NCI-H1105 (cell line): ENCODE results near the gene IGSF5.
A peak's percentile ranks its signal among the peaks of the same experiment; 100 is the strongest.
"Not testable (repeated sequence)": the region's sequence is repeated elsewhere in the genome, so short reads cannot be mapped to it uniquely, and the experiment has no call there.

Experiments
- DNase-seq: peaks from one replicate; lab custom pipeline; 2025; lab: John Stamatoyannopoulos, UW

The IGSF5 gene

DNA sequence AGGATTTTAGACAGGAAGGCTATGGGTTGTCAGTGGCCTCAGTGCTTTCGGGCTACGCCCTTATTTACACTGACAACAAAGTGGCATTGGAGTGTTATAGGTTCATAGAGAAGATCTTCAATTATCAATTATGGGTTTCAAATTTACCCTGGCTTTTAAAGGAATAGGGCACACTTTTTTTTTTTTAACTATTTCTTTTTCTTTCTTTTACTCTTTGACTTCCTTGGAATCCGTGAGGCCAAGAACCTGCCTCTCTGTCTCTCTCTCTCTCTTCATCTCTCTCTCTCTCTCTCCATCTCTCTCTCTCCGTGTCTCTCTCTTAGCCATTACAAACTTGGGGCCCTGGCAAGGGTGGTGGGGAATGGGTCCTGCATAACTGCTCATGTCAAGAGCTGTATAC is at the start of gene IGSF5:
Gene IGSF5, plus strand, starts transcription at position 301 of the 400 bp plus-strand sequence. CDS start 327 bp downstream, outside the sequence.
- not testable (repeated sequence) for DNase-seq

DNA sequence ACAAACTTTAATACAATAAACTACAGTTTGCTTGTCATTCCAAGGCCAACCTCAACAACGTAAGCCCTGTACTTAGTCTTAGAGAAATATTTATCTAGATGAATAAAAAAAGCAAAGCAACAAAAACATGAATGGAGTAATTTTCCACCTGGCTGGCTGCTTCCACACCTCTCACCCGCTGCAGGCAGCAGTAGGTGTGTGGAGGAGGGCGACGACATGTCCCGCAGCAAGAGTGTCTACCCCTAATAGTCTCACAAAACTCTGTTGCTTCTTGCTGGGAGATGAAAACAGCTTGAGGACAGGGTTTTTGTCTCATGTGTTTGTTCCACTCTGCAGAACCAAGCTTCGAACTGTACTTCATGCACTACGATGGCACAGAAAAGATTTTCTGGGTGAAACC is 48.8 kb upstream of the IGSF5 start:
- DNase-seq, result no peak

DNA sequence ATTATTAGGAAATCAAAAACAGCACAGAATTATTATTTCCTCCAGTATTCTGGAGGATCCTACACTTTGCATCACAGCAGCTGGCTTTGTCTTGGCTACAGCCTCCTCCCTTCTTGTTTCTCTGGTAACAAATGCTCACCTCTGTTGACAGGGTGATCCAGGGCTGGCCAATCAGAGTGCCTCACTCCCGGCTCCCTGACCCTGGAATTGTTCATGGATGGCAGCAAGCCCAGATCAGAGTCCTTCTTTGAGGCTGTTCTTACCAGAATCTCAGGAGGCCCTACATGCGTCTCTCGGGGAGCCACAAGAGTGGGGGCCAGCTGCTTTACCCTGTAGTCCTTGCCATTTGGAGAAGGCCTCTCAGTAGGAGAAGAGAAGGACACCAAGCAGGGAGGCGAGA is 48.4 kb upstream of the IGSF5 start:
- peak; percentile 22 for DNase-seq

DNA sequence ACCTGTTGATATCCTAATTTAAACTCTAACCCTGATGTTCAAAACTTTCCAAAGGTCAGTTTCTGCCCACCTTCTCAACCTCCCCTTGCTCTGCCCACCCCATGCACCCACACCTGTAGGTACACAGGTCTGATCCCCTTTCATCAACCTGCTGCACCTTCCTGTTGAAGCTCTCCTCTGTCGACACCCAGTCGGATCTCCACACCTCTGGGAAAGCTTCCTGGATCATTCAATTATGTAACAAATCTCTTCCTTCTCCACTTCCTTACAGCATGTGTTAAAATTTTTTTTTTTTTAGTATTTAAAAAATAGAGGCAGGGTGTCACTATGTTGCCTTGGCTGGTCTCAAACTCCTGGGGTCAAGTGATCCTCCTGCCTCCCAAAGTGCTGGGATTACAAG is 44.7 kb upstream of the IGSF5 start:
- no peak for DNase-seq

DNA sequence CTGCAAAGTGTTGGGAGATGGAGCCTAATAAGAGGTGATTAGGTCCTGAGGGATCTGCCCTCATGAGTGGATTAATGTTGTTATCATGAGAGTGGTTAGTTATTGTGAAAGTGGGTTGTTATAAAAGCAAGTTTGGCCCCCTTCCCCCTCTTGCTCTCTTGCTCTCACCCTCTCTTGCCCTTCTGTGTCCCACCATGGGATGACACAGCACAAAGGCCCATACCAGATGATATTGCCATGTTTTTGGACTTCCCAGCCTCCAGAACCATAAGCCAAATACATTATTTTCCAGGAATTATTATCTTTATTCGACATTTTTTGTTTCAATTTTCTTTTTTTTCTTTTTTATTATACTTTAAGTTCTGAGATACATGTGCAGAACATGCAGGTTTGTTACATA is 41.4 kb upstream of the IGSF5 start:
- no peak for DNase-seq

- no peak for DNase-seq
These were observed 39.1 kb upstream of the IGSF5 start for GRCh38 chr21:39705849-39706248.

DNA sequence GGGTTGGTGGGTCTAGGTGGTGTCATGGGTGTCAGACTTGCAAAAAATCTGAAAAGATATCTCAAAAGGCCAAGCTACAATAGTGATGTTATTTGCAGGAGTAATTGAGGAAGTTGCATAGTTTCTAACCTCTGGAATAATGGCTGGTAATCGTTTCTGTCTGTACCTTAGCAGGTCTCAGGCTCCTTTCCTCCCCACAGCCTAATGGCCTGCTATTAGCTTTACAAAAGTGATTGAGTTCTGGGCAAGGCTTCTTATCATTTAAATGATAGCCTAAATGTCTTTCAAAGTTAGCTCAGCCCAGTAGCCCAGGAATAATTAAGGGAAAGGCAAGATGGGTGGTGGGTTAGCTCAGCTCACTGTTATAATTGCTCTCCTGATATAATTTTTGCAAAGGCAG is 37.7 kb upstream of the IGSF5 start:
- DNase-seq, result no peak

DNA sequence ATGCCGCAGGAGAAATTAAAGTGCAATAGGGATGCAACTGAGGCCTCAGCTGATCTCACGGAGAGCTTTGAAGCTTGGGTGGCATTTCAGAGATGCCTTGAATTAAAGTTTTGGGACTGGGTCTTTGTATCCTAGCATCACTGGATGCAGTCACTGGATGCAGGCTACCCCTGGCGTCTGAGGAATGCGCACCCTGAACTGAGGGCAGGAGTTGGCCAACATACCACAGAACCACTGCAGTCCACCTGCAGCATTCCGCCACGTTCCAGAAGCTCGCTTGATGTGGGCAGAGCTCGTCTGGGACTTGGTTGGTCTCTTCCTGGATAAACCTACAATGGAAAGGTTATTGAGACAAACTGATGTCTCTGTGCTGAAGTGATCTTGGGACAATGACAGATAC is 34.1 kb upstream of the IGSF5 start:
- DNase-seq, result no peak

- no peak for DNase-seq
These were observed 32.7 kb upstream of the IGSF5 start for GRCh38 chr21:39712273-39712672.

DNA sequence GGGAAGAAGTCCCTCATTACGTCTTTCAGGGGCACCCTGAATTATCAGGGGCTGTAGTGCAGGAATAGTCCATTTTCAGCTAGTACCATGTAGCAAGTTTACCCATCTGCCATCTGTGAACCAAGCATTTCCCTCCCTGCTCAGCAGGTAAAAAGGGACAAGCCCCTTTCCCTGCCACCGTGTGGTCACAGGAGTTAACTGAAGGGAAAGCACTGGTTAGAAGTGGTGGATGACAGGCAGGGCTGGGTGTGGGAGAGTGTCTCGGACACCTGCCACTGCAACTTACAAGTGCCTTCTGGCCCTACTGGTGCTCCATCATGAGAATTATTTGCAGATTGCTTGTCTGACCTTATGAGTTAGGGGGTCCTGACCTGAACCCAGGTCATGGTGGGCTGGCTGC is 32.0 kb upstream of the IGSF5 start:
- no peak for DNase-seq

DNA sequence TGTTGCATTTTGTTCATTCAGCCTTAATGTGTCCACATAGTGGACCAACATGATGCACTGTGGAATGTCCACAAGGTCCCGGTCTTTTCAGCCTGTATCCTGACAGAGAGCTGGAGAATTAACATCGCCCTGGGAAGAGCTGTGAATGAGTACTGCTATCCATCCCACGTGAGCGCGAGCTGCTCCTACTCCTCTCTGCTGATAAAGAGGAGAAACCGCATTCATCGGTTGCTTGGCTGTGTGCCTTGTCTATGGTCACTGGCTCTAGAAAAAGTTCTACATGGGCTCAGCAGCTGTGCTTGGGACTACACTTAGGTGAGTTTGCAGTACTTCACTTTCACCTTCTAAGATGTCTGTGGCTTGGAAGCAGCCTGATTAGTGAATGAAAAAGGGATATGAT is 31.1 kb upstream of the IGSF5 start:
- DNase-seq, result no peak

DNA sequence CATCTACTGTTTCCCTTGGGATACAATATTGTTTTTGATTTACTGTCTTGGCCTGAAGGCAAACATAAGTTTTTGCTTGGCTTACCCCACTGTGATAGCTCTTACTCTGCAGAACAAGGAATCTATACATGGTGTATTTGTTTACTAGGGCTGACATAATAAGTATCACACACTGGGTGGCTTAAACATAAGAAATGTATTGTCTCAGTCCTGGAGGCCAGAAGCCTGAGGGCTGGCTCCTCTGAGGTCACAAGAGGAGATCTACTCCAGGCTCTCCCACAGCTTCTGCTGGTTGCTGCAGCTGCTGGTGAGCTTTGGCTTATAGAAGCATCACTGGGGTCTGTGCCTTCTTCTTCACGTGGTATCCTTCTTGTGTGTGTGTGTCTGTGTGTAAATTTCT is 30.7 kb upstream of the IGSF5 start:
- DNase-seq, result no peak

DNA sequence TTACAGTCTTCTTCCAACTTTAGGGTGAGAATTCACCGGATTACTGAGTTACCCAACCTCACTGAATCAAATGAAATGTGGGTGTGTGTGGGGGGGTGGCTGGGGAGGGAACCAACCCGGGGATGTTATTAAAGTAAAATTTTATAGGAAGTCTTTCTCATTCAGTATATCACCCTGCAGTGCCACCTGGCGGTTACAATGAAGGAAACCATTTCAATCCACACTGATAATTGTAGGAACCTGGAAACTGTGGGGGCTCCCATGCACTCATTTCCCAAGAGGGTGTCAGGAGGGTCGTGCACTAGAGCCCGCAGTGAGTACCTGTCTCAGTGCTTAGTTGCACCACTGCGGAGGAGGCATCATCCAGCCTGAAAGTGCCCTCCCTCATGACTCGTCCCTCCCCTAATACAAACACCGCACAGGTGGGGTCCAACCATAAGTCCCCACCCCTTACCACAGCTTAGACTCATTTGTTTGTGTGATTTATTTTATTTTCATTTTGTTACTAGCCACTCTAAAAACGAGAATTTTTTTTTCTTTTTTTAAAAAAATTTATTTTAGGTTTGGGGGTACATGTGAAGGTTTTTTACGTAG is 29.1 kb upstream of the IGSF5 start:
- DNase-seq, result peak; percentile 28

DNA sequence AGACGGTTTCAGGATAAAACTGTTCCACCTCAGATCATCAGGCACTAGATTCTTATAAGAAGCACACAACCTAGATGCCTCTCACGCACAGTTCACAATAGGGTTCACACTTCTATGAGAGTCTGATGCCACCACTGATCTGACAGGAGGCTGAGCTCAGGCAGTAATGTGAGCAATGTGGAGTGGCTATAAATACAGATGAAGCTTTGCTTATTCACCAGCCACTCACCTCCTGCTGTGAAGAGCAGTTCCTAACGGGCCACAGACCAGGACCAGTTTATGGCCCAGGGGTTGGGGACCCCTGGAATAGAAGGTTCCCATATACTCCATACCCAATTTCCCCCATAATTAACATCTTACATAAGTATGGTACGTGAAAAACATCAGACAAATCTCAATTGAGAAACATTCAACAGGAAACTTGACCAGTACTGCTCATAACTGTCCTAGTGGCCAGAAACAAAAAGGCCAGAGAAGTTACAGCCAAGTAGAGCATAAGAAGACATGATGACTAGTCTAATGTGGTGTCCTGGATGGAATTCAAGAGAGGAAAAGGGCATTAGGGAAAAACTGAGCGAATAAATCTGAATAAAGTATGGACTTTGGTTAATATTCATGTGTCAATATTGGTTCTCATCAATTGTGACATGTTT is 24.7 kb upstream of the IGSF5 start:
- no peak for DNase-seq

GRCh38 chr21:39721885-39722284 is 23.1 kb upstream of the IGSF5 start:
- DNase-seq, result no peak

- no peak for DNase-seq
These were observed 20.0 kb upstream of the IGSF5 start for GRCh38 chr21:39724944-39725343.

GRCh38 chr21:39726133-39726532 is 18.9 kb upstream of the IGSF5 start:
- DNase-seq, result no peak

DNA sequence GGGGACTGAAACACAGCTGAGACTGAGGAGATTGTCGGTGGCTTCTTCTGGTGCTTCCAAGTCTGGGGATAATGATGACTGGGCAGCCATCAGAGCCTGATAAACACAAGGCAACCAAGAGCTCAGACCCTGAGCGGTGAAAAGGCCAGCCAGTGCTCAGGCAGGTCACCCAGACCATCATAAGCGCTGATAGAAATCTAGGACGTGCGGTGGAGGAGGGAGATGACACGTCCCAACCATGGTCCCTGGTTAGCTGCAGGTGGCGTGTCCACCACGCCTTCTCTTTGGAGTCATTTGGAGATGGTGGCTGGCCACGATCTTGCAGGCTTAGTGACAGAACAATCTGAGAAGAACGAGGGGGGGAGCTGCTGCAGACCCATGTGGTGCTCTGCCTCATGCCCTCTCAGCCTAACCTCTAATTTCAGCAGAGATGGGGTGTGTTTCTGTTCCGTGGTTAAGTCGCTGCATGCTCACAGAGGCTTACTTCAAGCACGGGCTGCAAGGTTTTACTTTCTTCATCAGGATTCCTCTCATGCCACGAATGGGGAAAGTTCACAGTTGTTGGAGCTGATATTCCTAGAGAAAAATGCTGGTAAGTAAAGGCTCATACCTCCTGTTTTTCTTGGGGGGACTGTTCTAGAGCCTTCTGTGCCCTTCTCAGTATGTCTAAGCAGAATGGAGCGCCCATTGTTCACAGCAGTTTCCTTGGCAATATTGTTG is 17.4 kb upstream of the IGSF5 start:
- no peak for DNase-seq

GRCh38 chr21:39728341-39728740 is 16.6 kb upstream of the IGSF5 start:
- no peak for DNase-seq

DNA sequence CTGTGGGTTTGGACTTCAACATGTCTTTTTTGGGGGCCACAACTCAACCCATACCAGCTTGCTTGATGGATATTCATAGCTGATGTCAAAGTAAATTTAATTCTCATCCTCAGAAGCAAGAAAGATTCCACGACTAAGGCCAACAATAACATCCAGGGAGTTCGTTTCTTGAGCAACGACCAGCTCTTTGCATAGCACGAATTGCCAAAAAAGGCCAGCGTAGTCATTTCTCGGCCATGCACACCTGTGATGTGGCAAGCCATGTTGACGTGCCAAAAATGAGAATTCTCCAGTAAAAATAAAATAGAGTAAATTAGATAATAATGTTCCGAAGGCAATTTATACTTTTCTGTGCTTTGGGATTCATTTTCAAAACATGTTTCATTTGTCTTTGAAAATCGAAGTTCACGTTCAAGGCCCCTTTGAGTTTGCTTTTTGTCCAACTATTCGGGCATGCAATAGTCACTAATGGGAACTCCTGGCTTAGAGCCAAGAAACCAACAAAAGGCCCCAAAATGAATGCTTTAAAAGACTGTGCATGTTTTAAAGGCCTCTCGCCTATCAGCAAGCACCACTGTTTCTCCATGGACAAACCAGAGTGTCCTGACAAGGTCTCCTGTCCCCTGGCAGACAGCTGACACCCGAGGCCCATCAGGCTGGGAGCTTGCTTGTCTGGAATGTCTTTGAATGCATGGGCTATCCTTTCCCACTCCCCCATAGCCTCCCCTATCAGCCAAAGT is 14.4 kb upstream of the IGSF5 start:
- peak; percentile 24 for DNase-seq

- DNase-seq, result no peak
These were observed 8.3 kb upstream of the IGSF5 start for GRCh38 chr21:39736716-39737115.

GRCh38 chr21:39737376-39738000 is 7.5 kb upstream of the IGSF5 start:
- DNase-seq, result no peak
